ENCODE measurements around the gene SV2B.

- no peak for TF ChIP-seq CTCF (optimal IDR thresholded peaks at IDR 0.05 in 1 of 3, IDR thresholded peaks at IDR 0.05 in 1 of 3, conservative IDR thresholded peaks at IDR 0.05 in 1 of 3; ENCODE audit: extremely low read depth in 1 of 3, insufficient read depth in 2 of 3, low read length in 3 of 3)
- TF ChIP-seq EZH2 (IDR thresholded peaks at IDR 0.05; ENCODE audit: low read length): no peak
Observed at GRCh38 chr15:91110407-91110806, 10.3 kb downstream of the SV2B start.
